Osteocyte (in vitro differentiated cells): ENCODE results near the gene ZNF117. TPM values are rescaled to one million over a fixed set of nuclear protein-coding genes. Genes with fewer than 3 reads are reported as not detected.
A peak's percentile ranks its signal among the peaks of the same experiment; 100 is the strongest.
"Not testable (repeated sequence)": the region's sequence is repeated elsewhere in the genome, so short reads cannot be mapped to it uniquely, and the experiment has no call there.

Source experiments
- DNase-seq: peaks from one replicate; pipeline ENCODE4 v3.0.0; 2021; ENCODE audit warnings: mixed read lengths; ENCODE audit not compliant: unreplicated experiment; ENCODE audit errors: extremely low spot score
- H3K27ac Mint-ChIP-seq: one replicate; pipeline ENCODE4 v1.8.0; 2021; ENCODE audit warnings: mild to moderate bottlenecking, mixed read lengths; ENCODE audit not compliant: unreplicated experiment
- H3K27me3 Mint-ChIP-seq: one replicate; pipeline ENCODE4 v1.8.0; 2021; ENCODE audit warnings: mixed read lengths; ENCODE audit not compliant: unreplicated experiment
- H3K36me3 Mint-ChIP-seq: one replicate; pipeline ENCODE4 v1.8.0; 2021; ENCODE audit warnings: mixed read lengths; ENCODE audit not compliant: unreplicated experiment
- H3K4me1 Mint-ChIP-seq: one replicate; pipeline ENCODE4 v1.8.0; 2021; ENCODE audit warnings: mixed read lengths; ENCODE audit not compliant: unreplicated experiment
- H3K4me3 Mint-ChIP-seq: one replicate; pipeline ENCODE4 v1.8.0; 2021; ENCODE audit warnings: mild to moderate bottlenecking, moderate library complexity, mixed read lengths; ENCODE audit not compliant: unreplicated experiment
- H3K9me3 Mint-ChIP-seq: one replicate; pipeline ENCODE4 v1.8.0; 2021; ENCODE audit warnings: mixed read lengths; ENCODE audit not compliant: unreplicated experiment
- CTCF ChIP-seq: fragments of 200-600 bp; sonication (generic); IDR thresholded peaks from 2 replicates; pipeline ENCODE4 v1.5.0; 2021; ENCODE audit warnings: antibody characterized with exemption, mild to moderate bottlenecking, moderate library complexity
- total RNA-seq: library from RNA; stranded (reverse); gene quantifications from 2 replicates; pipeline ENCODE4 v1.2.1, GENCODE V29; 2021

Gene ZNF117
- total RNA-seq, 1 donor from 2014 or later = 10.7 TPM

DNA sequence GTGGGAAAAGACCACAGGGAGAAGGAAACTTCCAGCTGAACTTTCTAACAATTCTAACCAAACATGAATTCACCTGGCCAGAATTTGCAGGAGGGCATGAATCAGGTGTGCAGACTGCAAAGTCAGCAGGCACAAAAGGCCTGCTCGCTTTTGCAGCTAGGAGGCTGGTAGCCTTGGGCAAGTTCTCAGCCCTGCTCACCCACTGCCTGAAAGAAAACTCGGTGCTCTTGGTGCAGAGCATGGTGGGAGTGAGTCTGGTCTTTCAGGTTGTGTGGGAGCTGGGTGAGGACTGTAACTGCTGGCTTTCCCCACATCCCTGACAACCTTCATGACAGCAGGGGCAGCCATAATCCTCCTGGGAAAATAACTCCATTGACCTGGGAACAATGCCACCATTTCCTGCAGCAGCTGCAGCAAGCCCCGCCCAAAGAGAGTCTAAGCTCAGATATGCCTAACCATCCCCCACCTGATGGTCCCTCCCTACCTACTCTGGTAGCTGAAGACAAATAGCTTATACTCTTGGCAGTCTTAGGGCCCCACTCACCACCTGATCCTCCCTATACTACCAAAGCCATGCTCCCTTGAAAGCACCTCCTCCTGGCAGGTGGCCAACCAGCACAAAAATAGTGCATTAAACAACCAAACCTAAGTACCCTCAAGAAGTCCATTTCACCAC is 31.6 kb downstream of the ZNF117 start:
- Mint-ChIP-seq H3K27me3 (no peaks in the 10 kb centered on the region), H3K36me3 (no peaks in the 10 kb centered on the region), H3K9me3 (peaks cover 30% of the 10 kb centered on the region), H3K27ac (no peak overlapping the region), H3K4me3 (no peak overlapping the region), H3K4me1 (no peaks in the 10 kb centered on the region)
- no peak for TF ChIP-seq CTCF
- no peak for DNase-seq

DNA sequence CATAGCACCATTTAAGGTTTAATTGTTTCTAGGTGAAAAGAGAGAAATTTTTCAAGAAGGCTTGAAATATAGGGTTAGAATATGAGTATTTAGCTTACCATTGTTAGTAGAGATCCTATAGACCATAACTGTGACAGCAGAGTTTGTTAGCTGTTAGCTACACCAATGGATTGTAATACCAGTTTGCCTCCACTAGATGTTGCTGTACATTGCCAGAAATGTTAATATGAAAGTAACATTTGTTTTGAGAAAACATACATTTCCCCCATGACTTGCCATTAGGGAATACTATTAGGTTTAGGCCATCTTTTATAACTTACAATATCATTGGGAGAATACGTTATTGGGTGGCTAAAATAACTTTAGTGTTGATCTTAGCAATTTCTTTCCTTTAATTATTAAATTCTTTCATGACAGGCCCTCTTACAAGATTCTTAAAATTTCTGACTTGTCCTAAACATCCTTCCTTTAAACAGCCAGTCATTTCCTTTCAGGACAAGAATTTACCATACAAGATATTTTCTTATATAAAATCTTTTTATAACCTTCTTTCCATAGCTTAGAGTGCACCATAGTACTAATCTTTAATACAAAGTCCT is 39.5 kb downstream of the ZNF117 start:
- Mint-ChIP-seq H3K4me3 (no peak overlapping the region), H3K9me3 (peaks cover 3% of the 10 kb centered on the region), H3K4me1 (peaks cover 7% of the 10 kb centered on the region), H3K36me3 (no peaks in the 10 kb centered on the region), H3K27ac (no peak overlapping the region), H3K27me3 (peaks cover 29% of the 10 kb centered on the region)
- peak; percentile 77 for TF ChIP-seq CTCF
- no peak for DNase-seq

DNA sequence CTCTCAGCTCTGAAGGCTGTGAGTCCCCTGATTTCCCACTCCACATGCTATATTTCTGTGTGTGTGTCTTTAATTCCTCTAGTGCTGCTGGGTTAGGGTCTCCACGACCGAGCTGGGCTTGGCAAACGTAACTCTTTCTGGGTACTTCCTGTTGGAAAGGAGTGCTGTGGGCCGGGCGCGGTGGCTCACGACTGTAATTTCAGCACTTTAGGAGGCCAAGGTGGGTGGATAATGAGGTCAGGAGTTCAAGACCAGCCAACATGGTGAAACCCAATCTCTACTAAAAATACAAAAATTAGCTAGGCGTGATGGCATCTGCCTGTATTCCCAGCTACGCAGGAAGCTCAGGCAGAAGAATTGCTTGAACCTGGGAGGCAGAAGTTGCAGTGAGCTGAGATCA is 40.2 kb downstream of the ZNF117 start:
- not testable (repeated sequence) for H3K27ac Mint-ChIP-seq, H3K36me3 Mint-ChIP-seq, DNase-seq, H3K4me3 Mint-ChIP-seq, H3K9me3 Mint-ChIP-seq, H3K4me1 Mint-ChIP-seq
- H3K27me3 Mint-ChIP-seq = peaks cover 36% of the 10 kb centered on the region

- H3K9me3 Mint-ChIP-seq, H3K4me3 Mint-ChIP-seq, DNase-seq, H3K27ac Mint-ChIP-seq, H3K4me1 Mint-ChIP-seq, H3K36me3 Mint-ChIP-seq: not testable (repeated sequence)
- peaks cover 40% of the 10 kb centered on the region for H3K27me3 Mint-ChIP-seq
These were observed 42.1 kb downstream of the ZNF117 start for GRCh38 chr7:64948774-64949173.

- DNase-seq = no peak
These were observed 43.4 kb downstream of the ZNF117 start for GRCh38 chr7:64947252-64948000.

More at GRCh38 chr7:64947252-64948000, 43.4 kb downstream of the ZNF117 start:
- Mint-ChIP-seq H3K27ac (no peak overlapping the region), H3K4me3 (peak overlapping the region; percentile 38), H3K27me3 (peaks cover 40% of the 10 kb centered on the region), H3K4me1 (peaks cover 7% of the 10 kb centered on the region), H3K9me3 (no peaks in the 10 kb centered on the region), H3K36me3 (no peaks in the 10 kb centered on the region)
- TF ChIP-seq CTCF = no peak
